HEK293T (cell line): ENCODE data around the gene P3H3.
"Not testable (repeated sequence)": the region's sequence is repeated elsewhere in the genome, so short reads cannot be mapped to it uniquely, and the experiment has no call there.

Experiments
- CTCF ChIA-PET: fragments of 350-600 bp; formaldehyde crosslinking; extraction: SDS; loops from one replicate; lab custom pipeline; 2021; ENCODE audit warnings: antibody characterized with exemption, inconsistent platforms; lab: Yijun Ruan, JAX
- POLR2A ChIA-PET: fragments of 350-600 bp; formaldehyde crosslinking; extraction: SDS; loops from one replicate; lab custom pipeline; 2020; ENCODE audit warnings: antibody characterized with exemption, inconsistent platforms; lab: Yijun Ruan, JAX
- DNase-seq: peaks from one replicate; pipeline ENCODE4 v3.0.0; 2012; ENCODE audit warnings: mixed read lengths; ENCODE audit errors: extremely low spot score
- BHLHE40 ChIP-seq: fragments of 450-650 bp; IDR thresholded peaks from 2 replicates; pipeline ENCODE4 v1.6.1; 2016; ENCODE audit warnings: mild to moderate bottlenecking, moderate library complexity, borderline replicate concordance
- CTBP1 ChIP-seq: fragments of 450-650 bp; IDR thresholded peaks from 2 replicates; pipeline ENCODE4 v1.6.1; 2016; ENCODE audit warnings: borderline replicate concordance
- ELF4 ChIP-seq: fragments of 450-650 bp; IDR thresholded peaks from 2 replicates; pipeline ENCODE4 v1.6.1; 2017; ENCODE audit warnings: antibody characterized with exemption
- FOXA1 ChIP-seq: fragments of 450-650 bp; IDR thresholded peaks from 2 replicates; pipeline ENCODE4 v1.6.1; 2016; ENCODE audit warnings: mild to moderate bottlenecking
- FOXK2 ChIP-seq: fragments of 450-650 bp; IDR thresholded peaks from 2 replicates; pipeline ENCODE4 v1.6.1; 2016; ENCODE audit warnings: mild to moderate bottlenecking
- FOXM1 ChIP-seq: fragments of 450-650 bp; IDR thresholded peaks from 2 replicates; pipeline ENCODE4 v1.6.1; 2017; ENCODE audit warnings: mild to moderate bottlenecking, borderline replicate concordance
- HDGF ChIP-seq: fragments of 450-650 bp; IDR thresholded peaks from 2 replicates; pipeline ENCODE4 v1.6.1; 2017; ENCODE audit warnings: antibody characterized with exemption, borderline replicate concordance
- L3MBTL2 ChIP-seq: fragments of 450-650 bp; conservative IDR thresholded peaks from 2 replicates; pipeline ENCODE4 v1.6.1; 2016; ENCODE audit warnings: mild to moderate bottlenecking
- NFRKB ChIP-seq: fragments of 450-650 bp; IDR thresholded peaks from 2 replicates; pipeline ENCODE4 v1.6.1; 2016; ENCODE audit warnings: mild to moderate bottlenecking, moderate library complexity
- PKNOX1 ChIP-seq: fragments of 450-650 bp; IDR thresholded peaks from 2 replicates; pipeline ENCODE4 v1.6.1; 2016
- SP1 ChIP-seq: fragments of 450-650 bp; IDR thresholded peaks from 2 replicates; pipeline ENCODE4 v1.6.1; 2017
- SUZ12 ChIP-seq: fragments of 450-650 bp; IDR thresholded peaks from 2 replicates; pipeline ENCODE4 v1.6.1; 2016; ENCODE audit warnings: mild to moderate bottlenecking
- TARDBP ChIP-seq: fragments of 450-650 bp; IDR thresholded peaks from 2 replicates; pipeline ENCODE4 v1.6.1; 2016
- ZNF384 ChIP-seq: fragments of 450-650 bp; IDR thresholded peaks from 2 replicates; pipeline ENCODE4 v1.6.1; 2016

P3H3 gene

GRCh38 chr12:6858799-6859198, 30.6 kb downstream of the P3H3 start:
- ChIA-PET CTCF (no interaction called here), POLR2A (no interaction called here)
- no peak for DNase-seq
- TF ChIP-seq FOXK2: no peak
- TF ChIP-seq TARDBP: no peak
- no peak for TF ChIP-seq HDGF
- TF ChIP-seq L3MBTL2: no peak
- no peak for TF ChIP-seq PKNOX1
- TF ChIP-seq FOXA1: no peak

DNA sequence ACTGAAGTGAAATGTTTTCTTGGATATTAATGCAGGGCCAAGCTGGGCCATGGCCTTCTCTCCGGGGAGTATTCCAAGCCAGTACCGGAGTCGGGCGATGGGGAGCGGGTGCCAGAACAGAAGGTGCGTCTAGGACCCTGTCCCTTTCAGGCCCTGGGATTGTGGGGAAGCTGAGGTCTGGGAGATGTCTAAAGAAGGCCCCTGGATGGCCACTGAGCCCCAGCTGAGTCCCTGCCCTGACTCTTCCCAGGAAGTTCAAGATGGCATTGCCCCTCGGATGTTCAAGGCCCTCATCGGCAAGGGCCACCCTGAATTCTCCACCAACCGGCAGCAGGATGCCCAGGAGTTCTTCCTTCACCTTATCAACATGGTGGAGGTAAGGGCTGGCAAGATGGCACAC, 31.9 kb downstream of the P3H3 start:
- ChIA-PET POLR2A (interaction anchor here (0.7 kb wide), 1 partner anchor 9 kb away, joined by 3 read pairs; no protein-coding TSS in a partner anchor), CTCF (no interaction called here)
- TF ChIP-seq SUZ12: no peak
- no peak for DNase-seq

GRCh38 chr12:6860942-6861341, 32.7 kb downstream of the P3H3 start:
- no peak for DNase-seq
- TF ChIP-seq ZNF384: no peak
- TF ChIP-seq FOXK2: no peak
- TF ChIP-seq FOXM1: no peak
- TF ChIP-seq NFRKB: no peak
- no peak for TF ChIP-seq SUZ12
- no peak for TF ChIP-seq ELF4
- POLR2A ChIA-PET: interaction anchor here (0.9 to 2.0 kb wide), 3 partner anchors 8 to 9 kb away, joined by 3 to 11 read pairs (median 3); partner anchors contain the start of genes CDCA3 and USP5
- CTCF ChIA-PET: interaction anchor here (0.9 kb wide), 1 partner anchor 30 kb away, joined by 3 read pairs; no protein-coding TSS in a partner anchor

DNA sequence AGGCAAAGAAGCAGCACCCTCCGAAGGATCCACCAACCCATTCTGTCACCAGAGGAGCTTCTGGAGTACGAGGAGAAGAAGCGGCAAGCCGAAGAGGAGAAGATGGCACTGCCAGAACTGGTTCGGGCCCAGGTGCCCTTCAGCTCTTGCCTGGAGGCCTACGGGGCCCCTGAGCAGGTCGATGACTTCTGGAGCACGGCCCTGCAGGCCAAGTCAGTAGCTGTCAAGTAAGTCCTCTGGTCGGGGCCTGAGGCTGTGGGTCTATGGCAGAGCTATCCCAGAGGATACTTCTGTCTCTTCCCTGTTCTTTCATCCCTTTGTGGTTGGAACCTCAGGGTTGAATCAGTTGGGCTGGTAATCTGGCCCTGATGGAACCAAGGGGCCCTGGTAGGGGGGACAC, 33.2 kb downstream of the P3H3 start:
- TF ChIP-seq BHLHE40: no peak
- TF ChIP-seq SUZ12: no peak
- DNase-seq: no peak
- ChIA-PET POLR2A (interaction anchor here (0.8 to 2.0 kb wide), 4 partner anchors 8 to 137 kb away, joined by 3 to 11 read pairs (median 3); partner anchors contain the start of genes CDCA3, COPS7A and USP5), CTCF (interaction anchor here (0.9 kb wide), 1 partner anchor 30 kb away, joined by 3 read pairs; no protein-coding TSS in a partner anchor)

- ChIA-PET CTCF (no interaction called here), POLR2A (interaction anchor here (1.2 to 12.4 kb wide), 3 partner anchors 10 to 30 kb away, joined by 3 to 214 read pairs (median 7); partner anchors contain the start of genes CDCA3, SPSB2 and USP5)
- no peak for TF ChIP-seq CTBP1
- TF ChIP-seq SP1: no peak
- DNase-seq: no peak
These were observed 34.8 kb downstream of the P3H3 start for GRCh38 chr12:6863033-6863432.

DNA sequence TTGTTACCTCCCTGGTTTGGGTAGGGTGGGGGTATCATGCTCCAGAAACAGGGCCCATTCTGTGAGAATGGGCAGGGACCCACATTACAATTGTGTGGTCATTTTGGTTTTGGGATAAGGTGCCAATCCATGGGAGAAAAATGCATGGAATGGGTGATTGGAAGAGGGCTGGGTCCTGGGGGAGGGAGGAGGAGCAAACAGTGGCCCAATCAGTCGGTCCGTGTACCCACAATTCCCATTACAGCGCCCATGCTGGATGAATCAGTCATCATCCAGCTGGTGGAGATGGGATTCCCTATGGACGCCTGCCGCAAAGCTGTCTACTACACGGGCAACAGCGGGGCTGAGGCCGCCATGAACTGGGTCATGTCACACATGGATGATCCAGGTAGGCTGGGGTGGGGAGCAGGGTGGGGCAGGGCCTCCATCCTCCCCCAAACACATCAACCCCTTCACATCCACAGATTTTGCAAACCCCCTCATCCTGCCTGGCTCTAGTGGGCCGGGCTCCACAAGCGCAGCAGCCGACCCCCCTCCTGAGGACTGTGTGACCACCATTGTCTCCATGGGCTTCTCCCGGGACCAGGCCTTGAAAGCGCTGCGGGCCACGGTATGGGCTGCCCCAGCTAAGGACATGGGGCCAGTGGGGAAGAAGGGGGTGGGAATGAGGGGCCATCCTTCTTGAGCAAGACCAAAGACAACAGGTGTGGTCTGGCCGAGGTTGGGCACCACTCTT, 35.5 kb downstream of the P3H3 start:
- DNase-seq: no peak
- CTCF ChIA-PET: no interaction called here

GRCh38 chr12:6865307-6865706, 37.1 kb downstream of the P3H3 start:
- ChIA-PET POLR2A (interaction anchor here (0.9 to 12.4 kb wide), 5 partner anchors 12 to 97 kb away, joined by 3 to 214 read pairs (median 4); partner anchors contain the start of genes C12orf57, CDCA3, RNU7-1 and USP5), CTCF (interaction anchor here (0.9 to 1.4 kb wide), 2 partner anchors 26 to 79 kb away, joined by 3 read pairs; no protein-coding TSS in a partner anchor)
- not testable (repeated sequence) for DNase-seq

More for the DNA sequence above, 35.5 kb downstream of the P3H3 start:
- POLR2A ChIA-PET: interaction anchor here (1.1 to 12.4 kb wide), 4 partner anchors 9 to 80 kb away, joined by 3 to 214 read pairs (median 8); partner anchors contain the start of genes C12orf57, CDCA3, RNU7-1 and SPSB2
- no peak for TF ChIP-seq L3MBTL2
- no peak for TF ChIP-seq FOXK2
- no peak for TF ChIP-seq BHLHE40
- TF ChIP-seq HDGF: no peak
- TF ChIP-seq CTBP1: no peak
- TF ChIP-seq FOXA1: no peak
- TF ChIP-seq NFRKB: no peak
- no peak for TF ChIP-seq PKNOX1
- no peak for TF ChIP-seq SUZ12
- no peak for TF ChIP-seq SP1
- no peak for TF ChIP-seq TARDBP
